Neural cell (in vitro differentiated cells): ENCODE results near the gene SMIM23. TPM values are rescaled to one million over a fixed set of nuclear protein-coding genes. Genes with fewer than 3 reads are reported as not detected.

ENCODE experiments used
- H2AFZ ChIP-seq: fragments of 200-600, 300-800 bp; sonication (generic), shearing (Covaris generic); 2 replicates; pipeline ENCODE4 v1.6.0; 2014; ENCODE audit warnings: low read depth, mild to moderate bottlenecking, antibody characterized with exemption, low read length, moderate library complexity
- H3F3A ChIP-seq: fragments of 200-600 bp; shearing (Covaris generic); 2 replicates; pipeline ENCODE4 v1.6.1; 2016; ENCODE audit warnings: mild to moderate bottlenecking, moderate library complexity, mixed read lengths, antibody characterized with exemption, low read length; ENCODE audit not compliant: insufficient read depth, poor library complexity, severe bottlenecking
- H3K27ac ChIP-seq: fragments of 200-600, 300-800 bp; sonication (generic), shearing (Covaris generic); 2 replicates; pipeline ENCODE4 v1.5.1; 2014; ENCODE audit warnings: mild to moderate bottlenecking, low read length, moderate library complexity
- H3K27me3 ChIP-seq: fragments of 300-800, 200-600 bp; sonication (generic), shearing (Covaris generic); 2 replicates; pipeline ENCODE4 v1.6.0; 2014; ENCODE audit warnings: mild to moderate bottlenecking, low read depth, low read length, moderate library complexity; ENCODE audit not compliant: insufficient read depth
- H3K36me3 ChIP-seq: fragments of 300-800, 200-600 bp; sonication (generic), shearing (Covaris generic); 2 replicates; pipeline ENCODE4 v1.5.1; 2014; ENCODE audit warnings: mild to moderate bottlenecking, antibody characterized with exemption, low read length, moderate library complexity; ENCODE audit not compliant: insufficient read depth
- H3K4me2 ChIP-seq: fragments of 300-800, 200-600 bp; sonication (generic), shearing (Covaris generic); 2 replicates; pipeline ENCODE4 v1.6.0; 2014; ENCODE audit warnings: mild to moderate bottlenecking, low read length
- H3K4me3 ChIP-seq: fragments of 300-800, 200-600 bp; sonication (generic), shearing (Covaris generic); 2 replicates; pipeline ENCODE4 v1.5.1; 2014; ENCODE audit warnings: mild to moderate bottlenecking, low read length, moderate library complexity
- H3K79me2 ChIP-seq: fragments of 200-600 bp; shearing (Covaris generic); replicated peaks from 2 replicates; pipeline ENCODE4 v1.6.0; 2014; ENCODE audit warnings: mild to moderate bottlenecking, low read length, moderate library complexity; ENCODE audit not compliant: insufficient read depth
- H3K9ac ChIP-seq: fragments of 300-800, 200-600 bp; sonication (generic), shearing (Covaris generic); 2 replicates; pipeline ENCODE4 v1.6.1; 2016; ENCODE audit warnings: mild to moderate bottlenecking, low read length, mixed read lengths
- H3K9me2 ChIP-seq: fragments of 200-600 bp; shearing (Covaris generic); 2 replicates; pipeline ENCODE4 v1.6.1; 2016; ENCODE audit warnings: mild to moderate bottlenecking, low read length, mixed read lengths; ENCODE audit not compliant: insufficient read depth
- H3K9me3 ChIP-seq: fragments of 200-600, 300-800 bp; sonication (generic), shearing (Covaris generic); 2 replicates; pipeline ENCODE4 v1.6.1; 2016; ENCODE audit warnings: mild to moderate bottlenecking, mixed run types, low read length, moderate library complexity, mixed read lengths
- H4K20me1 ChIP-seq: fragments of 200-600 bp; shearing (Covaris generic); 2 replicates; pipeline ENCODE4 v1.6.1; 2016; ENCODE audit warnings: mild to moderate bottlenecking, mixed run types; ENCODE audit not compliant: insufficient read depth
- EP300 ChIP-seq: fragments of 450-650 bp; conservative IDR thresholded peaks from 2 replicates; pipeline ENCODE4 v1.6.1; 2014; ENCODE audit warnings: antibody characterized with exemption, mild to moderate bottlenecking, moderate library complexity; ENCODE audit not compliant: poor library complexity, severe bottlenecking
- EZH2 ChIP-seq: fragments of 200-600, 300-800 bp; shearing (Covaris generic), sonication (generic); IDR thresholded peaks from 2 replicates; pipeline ENCODE4 v1.6.1; 2014; ENCODE audit warnings: antibody characterized with exemption, low read length, borderline replicate concordance, mild to moderate bottlenecking; ENCODE audit not compliant: insufficient read depth, poor library complexity, severe bottlenecking
- MXI1 ChIP-seq: fragments of 450-650 bp; conservative IDR thresholded peaks from 2 replicates; pipeline ENCODE4 v1.6.1; 2014; ENCODE audit warnings: antibody characterized with exemption, mild to moderate bottlenecking; ENCODE audit not compliant: poor library complexity, severe bottlenecking
- POLR2AphosphoS5 ChIP-seq: IDR thresholded peaks from 2 replicates; pipeline ENCODE4 v1.6.1; 2012
- RAD21 ChIP-seq: fragments of 450-650 bp; conservative IDR thresholded peaks from 2 replicates; pipeline ENCODE4 v1.6.1; 2014; ENCODE audit warnings: antibody characterized with exemption, mild to moderate bottlenecking, moderate library complexity
- SMC3 ChIP-seq: fragments of 450-650 bp; conservative IDR thresholded peaks from 2 replicates; pipeline ENCODE4 v1.6.1; 2014; ENCODE audit warnings: antibody characterized with exemption, mild to moderate bottlenecking, moderate library complexity; ENCODE audit not compliant: poor library complexity
- TAF1 ChIP-seq: IDR thresholded peaks from 2 replicates; pipeline ENCODE4 v1.6.1; 2012; ENCODE audit warnings: low read depth
- polyA plus RNA-seq: library from polyadenylated mRNA; depleted of rRNA; stranded (reverse); fragments of >200 nt; gene quantifications from 2 replicates; pipeline ENCODE4 v1.2.3, GENCODE V29; 2014
- TF ChIP-seq, protein P1 (sequence below): IDR thresholded peaks from 2 replicates; pipeline ENCODE4 v1.6.1; 2012; ENCODE audit warnings: borderline replicate concordance
- TF ChIP-seq, protein P2 (sequence below): fragments of 450-650 bp; IDR thresholded peaks from 2 replicates; pipeline ENCODE4 v1.5.1; 2014; ENCODE audit warnings: antibody characterized with exemption, mild to moderate bottlenecking, moderate library complexity; ENCODE audit not compliant: poor library complexity, severe bottlenecking

Gene SMIM23
- polyA plus RNA-seq, 1 donor from 2014 or later: not detected

DNA sequence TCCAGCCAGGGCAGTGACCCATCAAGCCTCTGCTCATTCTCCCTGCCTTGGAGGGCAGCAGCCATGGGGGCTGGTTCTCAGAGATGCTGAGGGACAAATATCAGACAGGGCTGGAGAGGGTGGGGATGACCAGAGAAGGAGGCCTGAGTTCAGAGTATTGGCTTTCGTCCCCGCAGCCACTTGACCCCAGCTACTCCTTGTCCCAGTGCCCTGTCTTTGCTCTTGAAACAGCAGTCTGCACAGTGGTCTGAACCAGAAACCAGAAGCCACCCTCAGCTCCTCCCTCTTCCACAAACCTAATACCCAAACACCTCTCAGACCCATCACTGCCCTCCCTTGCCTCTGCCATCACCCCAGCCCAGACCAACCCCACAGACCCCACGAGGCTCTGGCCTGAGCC lies 36.3 kb upstream of the SMIM23 start:
- H3K79me2 ChIP-seq: no peaks in the 10 kb centered on the region
- no peak overlapping the region for H2AFZ ChIP-seq
- no peak overlapping the region for H3K4me2 ChIP-seq
- H3K27ac ChIP-seq: no peak overlapping the region
- H3F3A ChIP-seq: no peaks in the 10 kb centered on the region
- TF ChIP-seq TAF1: no peak
- TF ChIP-seq, protein P1, sequence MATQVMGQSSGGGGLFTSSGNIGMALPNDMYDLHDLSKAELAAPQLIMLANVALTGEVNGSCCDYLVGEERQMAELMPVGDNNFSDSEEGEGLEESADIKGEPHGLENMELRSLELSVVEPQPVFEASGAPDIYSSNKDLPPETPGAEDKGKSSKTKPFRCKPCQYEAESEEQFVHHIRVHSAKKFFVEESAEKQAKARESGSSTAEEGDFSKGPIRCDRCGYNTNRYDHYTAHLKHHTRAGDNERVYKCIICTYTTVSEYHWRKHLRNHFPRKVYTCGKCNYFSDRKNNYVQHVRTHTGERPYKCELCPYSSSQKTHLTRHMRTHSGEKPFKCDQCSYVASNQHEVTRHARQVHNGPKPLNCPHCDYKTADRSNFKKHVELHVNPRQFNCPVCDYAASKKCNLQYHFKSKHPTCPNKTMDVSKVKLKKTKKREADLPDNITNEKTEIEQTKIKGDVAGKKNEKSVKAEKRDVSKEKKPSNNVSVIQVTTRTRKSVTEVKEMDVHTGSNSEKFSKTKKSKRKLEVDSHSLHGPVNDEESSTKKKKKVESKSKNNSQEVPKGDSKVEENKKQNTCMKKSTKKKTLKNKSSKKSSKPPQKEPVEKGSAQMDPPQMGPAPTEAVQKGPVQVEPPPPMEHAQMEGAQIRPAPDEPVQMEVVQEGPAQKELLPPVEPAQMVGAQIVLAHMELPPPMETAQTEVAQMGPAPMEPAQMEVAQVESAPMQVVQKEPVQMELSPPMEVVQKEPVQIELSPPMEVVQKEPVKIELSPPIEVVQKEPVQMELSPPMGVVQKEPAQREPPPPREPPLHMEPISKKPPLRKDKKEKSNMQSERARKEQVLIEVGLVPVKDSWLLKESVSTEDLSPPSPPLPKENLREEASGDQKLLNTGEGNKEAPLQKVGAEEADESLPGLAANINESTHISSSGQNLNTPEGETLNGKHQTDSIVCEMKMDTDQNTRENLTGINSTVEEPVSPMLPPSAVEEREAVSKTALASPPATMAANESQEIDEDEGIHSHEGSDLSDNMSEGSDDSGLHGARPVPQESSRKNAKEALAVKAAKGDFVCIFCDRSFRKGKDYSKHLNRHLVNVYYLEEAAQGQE: no peak
- no peak for TF ChIP-seq EP300
- TF ChIP-seq, protein P2, sequence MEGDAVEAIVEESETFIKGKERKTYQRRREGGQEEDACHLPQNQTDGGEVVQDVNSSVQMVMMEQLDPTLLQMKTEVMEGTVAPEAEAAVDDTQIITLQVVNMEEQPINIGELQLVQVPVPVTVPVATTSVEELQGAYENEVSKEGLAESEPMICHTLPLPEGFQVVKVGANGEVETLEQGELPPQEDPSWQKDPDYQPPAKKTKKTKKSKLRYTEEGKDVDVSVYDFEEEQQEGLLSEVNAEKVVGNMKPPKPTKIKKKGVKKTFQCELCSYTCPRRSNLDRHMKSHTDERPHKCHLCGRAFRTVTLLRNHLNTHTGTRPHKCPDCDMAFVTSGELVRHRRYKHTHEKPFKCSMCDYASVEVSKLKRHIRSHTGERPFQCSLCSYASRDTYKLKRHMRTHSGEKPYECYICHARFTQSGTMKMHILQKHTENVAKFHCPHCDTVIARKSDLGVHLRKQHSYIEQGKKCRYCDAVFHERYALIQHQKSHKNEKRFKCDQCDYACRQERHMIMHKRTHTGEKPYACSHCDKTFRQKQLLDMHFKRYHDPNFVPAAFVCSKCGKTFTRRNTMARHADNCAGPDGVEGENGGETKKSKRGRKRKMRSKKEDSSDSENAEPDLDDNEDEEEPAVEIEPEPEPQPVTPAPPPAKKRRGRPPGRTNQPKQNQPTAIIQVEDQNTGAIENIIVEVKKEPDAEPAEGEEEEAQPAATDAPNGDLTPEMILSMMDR: no peak
- TF ChIP-seq POLR2AphosphoS5: no peak
- no peak for TF ChIP-seq EZH2
- no peak for TF ChIP-seq SMC3
- no peak for TF ChIP-seq RAD21
- TF ChIP-seq MXI1: no peak
- no peaks in the 10 kb centered on the region for H3K9me2 ChIP-seq
- no peaks in the 10 kb centered on the region for H3K27me3 ChIP-seq
- no peak overlapping the region for H3K9ac ChIP-seq
- no peaks in the 10 kb centered on the region for H4K20me1 ChIP-seq
- H3K9me3 ChIP-seq: no peaks in the 10 kb centered on the region
- H3K36me3 ChIP-seq: no peaks in the 10 kb centered on the region
- no peak overlapping the region for H3K4me3 ChIP-seq

DNA sequence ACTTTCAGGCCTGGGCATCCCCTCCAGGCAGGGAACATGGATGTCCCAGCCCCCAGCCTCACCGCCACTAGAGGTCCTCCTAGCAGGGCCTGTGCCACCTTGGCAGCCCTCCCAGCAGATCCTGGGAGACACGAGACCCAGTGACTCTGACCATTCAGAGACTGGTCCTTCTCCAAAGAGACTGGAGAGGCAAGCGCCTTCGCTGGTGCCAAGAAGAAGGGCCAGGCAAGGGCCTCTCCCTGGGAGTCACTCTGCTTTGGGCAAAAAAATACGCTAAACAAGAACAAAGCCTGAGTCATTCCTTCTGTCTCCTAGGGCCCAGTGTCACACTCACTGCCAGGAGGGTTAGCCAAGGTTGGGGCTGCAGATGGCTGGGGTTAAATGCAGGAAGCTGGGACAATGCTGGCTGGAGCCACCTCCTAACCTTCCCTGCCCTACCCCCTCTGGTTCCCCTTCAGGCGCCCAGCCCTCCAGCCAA lies 35.3 kb upstream of the SMIM23 start:
- Histone ChIP-seq H3K27ac (no peak overlapping the region), H4K20me1 (no peaks in the 10 kb centered on the region), H3K27me3 (no peaks in the 10 kb centered on the region), H3K79me2 (no peaks in the 10 kb centered on the region), H3K4me2 (no peak overlapping the region), H3K36me3 (no peaks in the 10 kb centered on the region), H3K9me3 (no peaks in the 10 kb centered on the region), H2AFZ (no peak overlapping the region), H3K4me3 (no peak overlapping the region), H3F3A (no peaks in the 10 kb centered on the region), H3K9me2 (no peaks in the 10 kb centered on the region), H3K9ac (no peak overlapping the region)
- TF ChIP-seq POLR2AphosphoS5: no peak
- TF ChIP-seq, protein P2: no peak
- TF ChIP-seq TAF1: no peak
- TF ChIP-seq MXI1: no peak
- TF ChIP-seq EZH2: no peak
- TF ChIP-seq SMC3: no peak
